GM18505 (cell line): ENCODE measurements around the gene PCDH9.

Experiments used
- ATAC-seq: cut with Tn5 transposase; IDR thresholded peaks from one replicate; pipeline ENCODE4 v1.9.1; 2021; ENCODE audit not compliant: unreplicated experiment
- POLR2A ChIP-seq: IDR thresholded peaks from 4 replicates; pipeline ENCODE4 v1.6.1; 2011; ENCODE audit warnings: borderline replicate concordance; ENCODE audit not compliant: insufficient read depth, insufficient read length; ENCODE audit errors: extremely low read depth

PCDH9 gene

DNA sequence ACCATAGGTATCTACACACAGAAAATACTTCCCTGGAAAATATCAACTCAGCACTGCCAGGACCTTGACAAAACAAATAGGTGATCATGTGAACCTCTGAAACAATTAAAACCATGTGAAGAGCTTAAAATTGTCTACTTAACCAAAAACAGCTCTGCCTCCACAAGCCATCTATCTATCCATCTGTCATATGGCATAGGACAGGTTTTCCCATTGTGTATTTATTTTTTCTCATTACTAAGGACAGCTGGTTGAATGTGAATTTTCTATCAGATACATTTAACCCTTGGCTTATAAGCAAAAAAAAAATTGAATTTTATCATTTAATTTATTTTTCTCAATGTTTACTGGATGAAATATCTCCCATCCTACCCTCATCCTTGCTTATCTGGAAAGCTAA is 279.5 kb downstream of the PCDH9 start:
- ATAC-seq = no peak
- no peak for TF ChIP-seq POLR2A

DNA sequence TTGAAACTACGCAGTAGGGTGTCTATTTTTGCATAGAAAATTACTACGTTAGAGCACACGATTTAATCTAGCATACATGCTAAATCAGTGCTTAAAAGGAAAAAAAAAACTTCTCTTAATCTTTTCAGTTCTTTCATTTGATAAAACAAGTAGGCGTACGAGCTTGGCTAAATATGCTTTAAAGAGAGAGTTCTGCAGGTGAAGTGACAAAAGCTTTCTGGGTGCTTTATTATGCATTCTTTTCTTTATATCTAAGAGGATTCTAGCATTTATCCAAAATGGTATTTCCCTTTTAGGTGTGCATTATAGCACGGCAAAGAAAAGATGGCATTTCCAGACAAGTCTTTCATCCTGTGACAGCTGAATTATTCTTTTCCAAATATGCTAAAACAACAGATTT is 281.2 kb downstream of the PCDH9 start:
- TF ChIP-seq POLR2A = no peak
- ATAC-seq = no peak

GRCh38 chr13:66943530-66943929 is 286.6 kb downstream of the PCDH9 start:
- TF ChIP-seq POLR2A = no peak
- no peak for ATAC-seq

- no peak for ATAC-seq
- no peak for TF ChIP-seq POLR2A
These were observed 290.0 kb downstream of the PCDH9 start for GRCh38 chr13:66940113-66940512.

GRCh38 chr13:66937423-66937822 is 292.7 kb downstream of the PCDH9 start:
- ATAC-seq = no peak
- TF ChIP-seq POLR2A = no peak

DNA sequence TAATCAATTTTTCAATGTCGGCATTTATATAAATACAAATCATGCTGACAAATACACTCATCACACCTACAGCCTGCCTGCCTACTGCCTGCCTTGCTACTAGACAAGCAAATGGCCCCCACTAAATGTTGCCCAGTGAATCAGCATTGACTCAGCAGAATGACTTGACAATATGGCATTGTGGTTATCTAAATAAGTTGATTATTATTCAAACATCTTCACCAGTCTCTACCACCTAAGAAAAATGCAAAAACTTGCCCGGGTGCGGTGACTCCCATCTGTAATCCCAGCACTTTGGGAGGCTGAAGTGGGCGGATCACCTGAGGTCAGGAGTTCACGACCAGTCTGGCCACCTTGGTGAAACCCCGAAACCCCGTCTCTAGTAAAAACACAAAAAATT is 296.1 kb downstream of the PCDH9 start:
- ATAC-seq = no peak
- no peak for TF ChIP-seq POLR2A

GRCh38 chr13:66933527-66933926 is 296.6 kb downstream of the PCDH9 start:
- ATAC-seq = no peak
- TF ChIP-seq POLR2A = no peak

- no peak for TF ChIP-seq POLR2A
These were observed 302.6 kb downstream of the PCDH9 start for GRCh38 chr13:66927562-66927961.

GRCh38 chr13:66926851-66927524 is 303.1 kb downstream of the PCDH9 start:
- no peak for ATAC-seq
- TF ChIP-seq POLR2A = no peak

More at GRCh38 chr13:66927562-66927961, 302.6 kb downstream of the PCDH9 start:
- ATAC-seq = no peak

- TF ChIP-seq POLR2A = no peak
- ATAC-seq = no peak
These were observed 303.8 kb downstream of the PCDH9 start for GRCh38 chr13:66926200-66926850.

DNA sequence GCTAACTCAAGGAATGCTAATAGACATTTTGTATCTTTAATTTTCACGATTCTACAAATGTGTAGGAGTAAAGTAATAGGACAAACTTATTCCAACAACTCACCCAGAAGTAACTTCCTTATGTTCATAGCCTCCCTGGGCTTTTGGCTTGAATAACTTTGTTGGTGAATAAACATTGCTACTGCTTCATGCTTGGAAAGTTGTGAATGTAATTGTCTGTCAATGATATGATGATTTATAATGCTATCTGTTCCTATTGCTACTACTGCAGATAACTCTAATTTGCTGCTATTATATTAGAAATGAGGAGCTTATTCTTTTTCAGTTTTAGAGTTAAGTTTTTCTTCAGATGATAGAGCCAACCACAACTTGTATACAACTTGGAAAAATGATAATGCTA is 307.7 kb downstream of the PCDH9 start:
- no peak for TF ChIP-seq POLR2A
- no peak for ATAC-seq

DNA sequence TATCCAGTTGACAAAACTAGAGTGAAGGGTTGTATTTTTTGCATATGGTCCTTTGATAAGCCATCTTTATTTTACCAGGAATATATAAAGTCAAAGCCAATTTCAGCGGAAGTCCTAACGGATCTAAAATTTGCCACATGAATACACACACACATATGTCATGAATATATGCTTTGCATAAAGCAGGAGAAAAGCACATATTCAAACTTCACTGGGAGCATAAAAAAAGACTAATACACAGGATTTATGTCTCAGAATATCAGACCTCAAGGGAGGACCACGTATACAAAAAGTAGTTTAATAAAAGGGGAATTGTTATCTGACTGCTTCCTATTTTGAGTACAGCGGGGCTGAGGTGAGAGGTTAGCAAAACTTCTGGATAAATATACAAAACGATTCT is 308.7 kb downstream of the PCDH9 start:
- ATAC-seq = no peak
- no peak for TF ChIP-seq POLR2A

- no peak for TF ChIP-seq POLR2A
- ATAC-seq = no peak
These were observed 314.4 kb downstream of the PCDH9 start for GRCh38 chr13:66915596-66916185.

DNA sequence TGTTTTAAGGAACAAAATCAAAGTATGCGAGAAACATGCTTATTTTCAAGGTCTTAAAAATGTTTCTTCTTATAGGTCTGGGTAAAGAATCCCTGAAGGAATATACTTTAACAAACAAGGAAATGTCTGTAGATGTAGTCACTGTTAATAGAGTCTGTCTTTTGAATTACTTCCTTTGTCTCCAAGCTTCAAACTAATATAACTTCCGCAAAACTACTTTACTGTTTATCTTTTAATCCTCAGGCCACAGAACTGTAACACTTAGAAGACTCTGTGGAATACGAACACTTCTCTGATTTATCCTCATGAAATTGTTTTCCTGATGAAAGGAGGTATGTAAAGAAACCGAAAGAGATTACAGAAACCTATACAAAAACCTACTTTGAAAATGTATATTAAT is 316.0 kb downstream of the PCDH9 start:
- no peak for TF ChIP-seq POLR2A
- no peak for ATAC-seq
